ENCODE results near the gene TIMP1. TPM values are rescaled to one million over a fixed set of nuclear protein-coding genes. Genes with fewer than 3 reads are reported as not detected.

The TIMP1 gene
- polyA plus RNA-seq, 10 donors = 112 to 165 (median 145) TPM

GRCh38 chrX:47633689-47634590 lies 51.7 kb downstream of the TIMP1 start:
- DNase-seq = no peak

GRCh38 chrX:47634871-47635575 lies 52.8 kb downstream of the TIMP1 start:
- DNase-seq = no peak

Other genes with a start within 250 kb of the TIMP1 start
- gene ZNF157, start 211.9 kb upstream of the TIMP1 start, polyA plus RNA-seq (ENCODE audit: insufficient read length in 10 of 10) = under 1 TPM; 0.13 to 0.39 (median 0.26) TPM
- gene ZNF41, start 99.2 kb upstream of the TIMP1 start, polyA plus RNA-seq (ENCODE audit: insufficient read length in 10 of 10) = 10 to 100 TPM in 6 of 10 donors, 1 to 10 TPM in 4; 8.3 to 14.3 (median 11.4) TPM
- 10 to 100 TPM; 34.5 to 51.3 (median 43.1) TPM for gene ARAF, start 21.2 kb upstream of the TIMP1 start, polyA plus RNA-seq (ENCODE audit: insufficient read length in 10 of 10)
- 10 to 100 TPM in 3 of 10 donors, 1 to 10 TPM in 7; 4.0 to 13.1 (median 9.3) TPM for gene SYN1, start 37.4 kb downstream of the TIMP1 start, polyA plus RNA-seq (ENCODE audit: insufficient read length in 10 of 10)
- gene CFP, start 47.5 kb downstream of the TIMP1 start, polyA plus RNA-seq (ENCODE audit: insufficient read length in 10 of 10) = 1 to 10 TPM; 1.2 to 3.9 (median 2.6) TPM
- 10 to 100 TPM; 20.9 to 27.8 (median 24.0) TPM for gene ELK1, start 68.1 kb downstream of the TIMP1 start, polyA plus RNA-seq (ENCODE audit: insufficient read length in 10 of 10)
- gene UXT, start 76.7 kb downstream of the TIMP1 start, polyA plus RNA-seq (ENCODE audit: insufficient read length in 10 of 10) = 10 to 100 TPM; 74.5 to 98.6 (median 86.8) TPM

All from muscle of back (tissue), 11 donors.